Measurements from ENCODE around the gene PYGL.
A peak's percentile ranks its signal among the peaks of the same experiment; 100 is the strongest.

Gene PYGL

GRCh38 chr14:50943943-50944646 is at the start of gene PYGL:
TSS of gene PYGL (minus strand) at chr14:50944483. CDS start at chr14:50944403, 80 bp downstream.
- H3K4me3 ChIP-seq (ENCODE audit: low read length), result peak within 1 kb of the TSS; percentile 79; the same call in 1 of the 2 replicates
- no peak for TF ChIP-seq ZNF274 (IDR thresholded peaks at IDR 0.05; ENCODE audit: low read depth, low read length)

DNA sequence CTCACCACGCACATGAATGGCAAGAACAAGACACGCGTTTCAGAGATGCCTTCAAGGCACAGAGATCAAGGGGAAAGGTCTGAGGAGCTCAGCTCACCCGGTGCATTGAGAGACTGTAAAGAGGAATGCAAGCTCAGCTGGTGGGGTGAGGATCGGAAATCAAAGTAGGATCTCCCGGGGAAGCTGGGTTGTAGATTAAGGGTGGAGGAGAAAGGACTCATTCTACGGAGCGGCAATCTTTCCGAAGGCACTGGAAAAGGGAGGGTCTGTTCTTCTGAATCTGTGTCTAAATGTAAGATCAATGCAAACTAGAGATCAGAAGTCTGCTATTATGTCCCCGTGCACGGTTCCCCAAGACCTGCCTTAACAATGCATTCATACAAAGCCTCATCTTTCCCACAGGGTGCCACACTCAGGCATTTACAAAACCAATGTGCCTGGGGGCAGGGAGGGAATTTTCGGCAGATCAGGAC is 41.6 kb upstream of the PYGL start:
- TF ChIP-seq ZNF274 (IDR thresholded peaks at IDR 0.05; ENCODE audit: low read depth, low read length), result no peak
- H3K4me3 ChIP-seq (ENCODE audit: low read length), result no peak overlapping the region

- TF ChIP-seq ZNF274 (IDR thresholded peaks at IDR 0.05; ENCODE audit: low read depth, low read length), result no peak
- H3K4me3 ChIP-seq (ENCODE audit: low read length), result no peak overlapping the region
Measured at GRCh38 chr14:50985124-50985858, 41.0 kb upstream of the PYGL start.

DNA sequence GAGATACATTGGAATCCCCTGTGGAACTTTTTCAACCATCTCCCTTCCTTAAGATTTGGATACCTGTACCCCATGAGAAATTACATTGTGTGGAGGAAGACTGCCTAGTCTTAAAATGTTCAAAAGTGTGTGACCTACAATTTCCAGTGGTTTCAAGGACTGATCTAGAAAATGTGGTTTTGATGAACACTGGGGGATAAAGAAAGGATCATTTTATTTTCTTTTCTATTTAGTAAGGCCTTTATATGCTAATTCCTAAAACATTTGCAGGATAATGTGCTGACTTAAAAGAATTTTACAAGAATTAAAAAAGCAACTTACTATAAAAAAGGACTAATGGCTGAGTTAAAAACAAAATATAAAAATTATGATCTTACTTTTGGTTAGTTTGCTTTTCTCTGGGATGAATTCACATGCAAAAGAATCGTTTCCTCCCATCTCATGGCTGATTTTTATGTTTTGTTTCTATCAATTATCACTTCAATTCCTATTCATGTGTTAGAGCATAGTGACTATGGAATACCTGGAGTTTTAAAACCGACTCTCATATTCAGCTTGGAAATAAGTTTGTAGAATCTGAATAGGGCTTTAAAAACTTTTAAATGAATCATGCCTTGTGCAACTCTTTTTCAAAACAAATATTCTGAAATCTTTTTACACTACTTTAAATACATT is 39.9 kb upstream of the PYGL start:
- no peak overlapping the region for H3K4me3 ChIP-seq (ENCODE audit: low read length)
- TF ChIP-seq ZNF274 (IDR thresholded peaks at IDR 0.05; ENCODE audit: low read depth, low read length), result no peak

DNA sequence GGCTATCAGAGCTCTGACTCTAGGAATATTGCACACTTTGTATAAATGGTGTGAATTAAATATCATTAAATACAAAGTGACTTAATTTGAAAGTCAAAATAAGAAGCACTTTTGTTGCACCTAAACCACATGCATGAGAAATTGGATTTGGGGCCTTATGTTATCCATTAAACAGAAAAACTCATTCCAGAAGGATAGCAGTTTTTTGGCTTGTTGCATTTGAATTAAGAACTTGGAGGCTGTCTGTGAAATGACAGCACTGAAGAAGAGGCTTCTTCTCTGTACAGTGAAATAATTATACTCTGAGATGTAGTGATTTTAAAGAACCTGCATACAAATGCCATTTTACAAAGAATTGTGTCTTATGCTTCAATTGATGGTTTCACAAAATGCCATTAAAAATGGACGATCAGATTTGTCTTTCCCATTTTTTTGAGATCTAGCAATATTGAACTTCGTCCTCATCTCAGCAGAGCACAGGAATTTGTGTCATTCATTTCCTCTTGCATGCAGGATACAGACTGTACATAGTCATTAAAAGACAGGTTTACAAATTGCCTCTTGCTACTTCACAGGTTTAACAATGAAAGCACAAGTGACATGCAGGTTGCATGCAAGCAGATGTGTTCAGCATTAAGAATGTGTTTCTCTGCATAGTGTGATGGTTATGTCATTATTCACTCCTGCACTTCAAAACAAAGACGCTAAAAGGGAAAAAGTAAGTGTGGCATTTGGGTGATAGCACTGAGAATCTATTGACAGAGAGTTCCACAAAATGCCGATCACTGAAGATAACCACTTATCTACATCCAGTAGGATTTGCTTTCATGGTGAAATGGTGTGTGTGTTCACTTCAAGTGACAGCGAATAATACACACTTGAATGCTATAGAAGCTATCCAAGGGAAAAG is 35.9 kb upstream of the PYGL start:
- H3K4me3 ChIP-seq (ENCODE audit: low read length), result no peak overlapping the region
- no peak for TF ChIP-seq ZNF274 (IDR thresholded peaks at IDR 0.05; ENCODE audit: low read depth, low read length)

DNA sequence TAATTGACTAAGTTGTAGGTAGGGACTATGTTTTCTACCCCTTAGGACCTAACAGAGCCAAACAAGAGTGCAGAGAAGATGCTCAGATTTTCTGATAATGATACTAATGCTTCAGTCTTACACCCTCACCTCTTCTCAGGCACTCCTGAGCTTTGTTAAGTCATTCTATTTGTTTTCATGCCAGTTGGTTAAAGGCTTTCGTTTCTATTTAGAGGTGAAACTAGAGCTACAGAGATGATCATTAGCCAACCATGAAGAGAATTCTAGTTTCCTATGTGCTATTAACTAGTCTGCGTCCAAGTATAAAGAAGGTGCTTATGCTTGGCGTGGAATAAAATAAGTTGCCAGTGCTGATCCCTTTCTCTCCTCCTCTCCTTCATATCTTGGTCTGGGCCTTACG is 34.6 kb upstream of the PYGL start:
- no peak for TF ChIP-seq ZNF274 (IDR thresholded peaks at IDR 0.05; ENCODE audit: low read depth, low read length)
- H3K4me3 ChIP-seq (ENCODE audit: low read length), result no peak overlapping the region; the same call in 1 of the 2 replicates

- no peak for TF ChIP-seq ZNF274 (IDR thresholded peaks at IDR 0.05; ENCODE audit: low read depth, low read length)
- no peak overlapping the region; the same call in 1 of the 2 replicates for H3K4me3 ChIP-seq (ENCODE audit: low read length)
Measured at GRCh38 chr14:50978529-50978871, 34.2 kb upstream of the PYGL start.

GRCh38 chr14:50977863-50978528 is 33.7 kb upstream of the PYGL start:
- no peak for TF ChIP-seq ZNF274 (IDR thresholded peaks at IDR 0.05; ENCODE audit: low read depth, low read length)
- H3K4me3 ChIP-seq (ENCODE audit: low read length), result no peak overlapping the region; the same call in 1 of the 2 replicates

DNA sequence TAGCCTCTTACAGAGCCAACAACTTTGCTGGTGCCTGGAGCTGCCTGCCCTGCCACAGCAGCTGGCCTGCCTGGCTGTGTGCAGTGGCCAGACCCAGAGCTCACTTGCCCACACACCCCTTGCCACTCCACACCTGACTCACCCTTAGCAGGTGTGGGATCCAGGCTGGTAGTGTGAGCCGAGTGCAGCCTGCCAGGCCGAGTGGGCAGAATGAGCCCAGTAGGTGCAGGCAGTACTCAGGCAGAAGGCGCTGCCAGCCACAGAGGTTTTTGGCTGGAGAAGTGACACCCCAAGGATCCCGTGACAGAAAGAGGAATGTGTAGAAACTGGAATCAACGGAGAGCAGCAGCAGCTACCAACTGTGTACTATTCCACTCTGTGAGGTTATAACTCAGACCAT is 29.8 kb upstream of the PYGL start:
- no peak for TF ChIP-seq ZNF274 (IDR thresholded peaks at IDR 0.05; ENCODE audit: low read depth, low read length)

DNA sequence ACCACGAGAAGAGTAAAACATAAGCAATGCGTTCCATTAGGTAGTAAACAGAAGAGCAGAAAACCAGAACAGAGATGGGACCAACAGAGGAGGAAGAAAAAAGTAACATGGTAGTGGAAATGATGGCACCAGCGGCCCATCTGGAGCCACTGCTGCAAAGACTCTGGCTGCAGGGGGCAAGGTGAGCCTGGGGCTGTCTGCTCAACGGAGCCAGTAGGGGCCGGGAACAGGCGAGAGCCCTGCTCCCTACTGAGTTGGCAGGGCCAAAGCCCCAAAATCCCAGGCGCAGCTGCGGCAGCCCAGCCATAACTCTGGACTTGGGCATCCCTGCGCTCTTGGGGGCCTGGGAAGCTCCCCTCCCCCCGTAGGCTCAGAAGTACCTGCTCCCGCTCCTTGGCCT is 28.5 kb upstream of the PYGL start:
- no peak for TF ChIP-seq ZNF274 (IDR thresholded peaks at IDR 0.05; ENCODE audit: low read depth, low read length)
- no peak overlapping the region for H3K4me3 ChIP-seq (ENCODE audit: low read length)

More for the DNA sequence above, 29.8 kb upstream of the PYGL start:
- no peak overlapping the region for H3K4me3 ChIP-seq (ENCODE audit: low read length)

GRCh38 chr14:50970886-50971781 is 26.9 kb upstream of the PYGL start:
- no peak for TF ChIP-seq ZNF274 (IDR thresholded peaks at IDR 0.05; ENCODE audit: low read depth, low read length)
- no peak overlapping the region for H3K4me3 ChIP-seq (ENCODE audit: low read length)

- TF ChIP-seq ZNF274 (IDR thresholded peaks at IDR 0.05; ENCODE audit: low read depth, low read length), result no peak
- H3K4me3 ChIP-seq (ENCODE audit: low read length), result no peak overlapping the region
Measured at GRCh38 chr14:50967790-50968189, 23.5 kb upstream of the PYGL start.

Measured in GM08714 (cell line).